Right ventricle myocardium superior (tissue), 1 donor: ENCODE measurements around the gene ABHD17A. TPM values are rescaled to one million over a fixed set of nuclear protein-coding genes. Genes with fewer than 3 reads are reported as not detected.
A peak's percentile ranks its signal among the peaks of the same experiment; 100 is the strongest.

Experiments used
- ATAC-seq: fragments of 200-7000 bp; cut with Tn5 transposase; one replicate; pipeline ENCODE4 v1.9.1; 2020; ENCODE audit warnings: mild to moderate bottlenecking; ENCODE audit not compliant: poor library complexity
- DNase-seq: peaks from one replicate; pipeline ENCODE4 v3.0.0-alpha.2; 2020
- intact Hi-C: fragments of 100-400 bp; cut with DNase I; formaldehyde crosslinking; loops from one replicate; pipeline ENCODE4 v1.11.2; 2022
- total RNA-seq: library from RNA; stranded (reverse); fragmentation: NEBNext Ultra II Directional; extraction: Animal tissue kit (Norgen Biotek cat#: 25700); gene quantifications from one replicate; pipeline ENCODE4 v1.2.1, GENCODE V29; 2021
- donor health status: DM: no; HTN: yes; CAD: no; lungs with severe emphysema.

The ABHD17A gene
- total RNA-seq, 1 donor from 2014 or later, result 55.7 TPM

GRCh38 chr19:1847684-1848398 lies 37.5 kb downstream of the ABHD17A start:
- ATAC-seq (no peak), DNase-seq (peak; percentile 64)
- intact Hi-C loops, result no loop called here

GRCh38 chr19:1847348-1847683 lies 38.0 kb downstream of the ABHD17A start:
- ATAC-seq (no peak), DNase-seq (no peak)
- intact Hi-C loops, result no loop called here

- no peak for DNase-seq
- intact Hi-C loops, result no loop called here
- no peak for ATAC-seq
Observed at GRCh38 chr19:1846517-1847204, 38.6 kb downstream of the ABHD17A start.

GRCh38 chr19:1845642-1846041 lies 39.7 kb downstream of the ABHD17A start:
- ATAC-seq, result no peak
- intact Hi-C loops, result no loop called here
- no peak for DNase-seq

- no peak for DNase-seq
- intact Hi-C loops, result no loop called here
- ATAC-seq, result no peak
Observed at GRCh38 chr19:1845125-1845515, 40.2 kb downstream of the ABHD17A start.

GRCh38 chr19:1844513-1845124 lies 40.7 kb downstream of the ABHD17A start:
- no peak for DNase-seq
- intact Hi-C loops, result no loop called here
- ATAC-seq, result no peak

- no peak for ATAC-seq
- no peak for DNase-seq
- intact Hi-C loops, result no loop called here
Observed at GRCh38 chr19:1843646-1844394, 41.5 kb downstream of the ABHD17A start.

GRCh38 chr19:1843116-1843515 lies 42.2 kb downstream of the ABHD17A start:
- no peak for ATAC-seq

GRCh38 chr19:1841209-1841924 lies 43.9 kb downstream of the ABHD17A start:
- ATAC-seq (no peak), DNase-seq (no peak)
- intact Hi-C loops, result no loop called here

More at GRCh38 chr19:1843116-1843515, 42.2 kb downstream of the ABHD17A start:
- intact Hi-C loops, result no loop called here
- DNase-seq, result no peak

GRCh38 chr19:1840541-1841115 lies 44.7 kb downstream of the ABHD17A start:
- ATAC-seq, result peak; percentile 51
- intact Hi-C loops, result no loop called here
- peak; percentile 71 for DNase-seq

- ATAC-seq (peak; percentile 6), DNase-seq (no peak)
- intact Hi-C loops, result no loop called here
Observed at GRCh38 chr19:1839658-1840540, 45.4 kb downstream of the ABHD17A start.

GRCh38 chr19:1837625-1838105 lies 47.6 kb downstream of the ABHD17A start:
- no peak for DNase-seq
- peak; percentile 33 for ATAC-seq
- intact Hi-C loops, result no loop called here

GRCh38 chr19:1837222-1837565 lies 48.1 kb downstream of the ABHD17A start:
- DNase-seq, result no peak
- no peak for ATAC-seq
- intact Hi-C loops, result no loop called here

GRCh38 chr19:1836458-1837221 lies 48.7 kb downstream of the ABHD17A start:
- DNase-seq (no peak), ATAC-seq (no peak)
- intact Hi-C loops, result no loop called here

- DNase-seq (no peak), ATAC-seq (peak; percentile 11)
- intact Hi-C loops, result no loop called here
Observed at GRCh38 chr19:1833540-1833939, 51.8 kb downstream of the ABHD17A start.

GRCh38 chr19:1832046-1832663 lies 53.1 kb downstream of the ABHD17A start:
- intact Hi-C loops, result no loop called here
- ATAC-seq (no peak), DNase-seq (no peak)
